ENCODE data around the gene PIGR. TPM values are rescaled to one million over a fixed set of nuclear protein-coding genes. Genes with fewer than 3 reads are reported as not detected.
A peak's percentile ranks its signal among the peaks of the same experiment; 100 is the strongest.

The PIGR gene
- total and polyA plus RNA-seq, 2 of the 4 experiments (the other 2 are of a cell fraction) = not detected

- no peaks in the 10 kb centered on the region for H3K36me3 ChIP-seq (ENCODE audit: control insufficient read depth, insufficient read depth, low read length)
- H3K27ac ChIP-seq (ENCODE audit: insufficient read depth, low read length) = no peak overlapping the region
- TF ChIP-seq RAD21 (IDR thresholded peaks at IDR 0.05; ENCODE audit: low read length) (peak; percentile 41), MXI1 (IDR thresholded peaks at IDR 0.05; ENCODE audit: borderline replicate concordance, low read depth, low read length) (no peak), CTCF (conservative IDR thresholded peaks at IDR 0.05; ENCODE audit: low read depth, low read length) (peak; percentile 49), SMC3 (IDR thresholded peaks at IDR 0.05; ENCODE audit: low read depth, low read length) (peak; percentile 38; the same call in 1 of the 2 replicates)
- no peaks in the 10 kb centered on the region for H3K79me1 ChIP-seq (ENCODE audit: low read depth in 1 of 2, low read length in 2 of 2)
- H3K9me1 ChIP-seq (ENCODE audit: insufficient read depth, low read length) = no peaks in the 10 kb centered on the region
- no peak overlapping the region for H3K4ac ChIP-seq (ENCODE audit: low read depth, low read length)
- no peak overlapping the region for H4K8ac ChIP-seq (ENCODE audit: low read depth in 2 of 2, low read length in 2 of 2)
- no peak overlapping the region for H3K4me2 ChIP-seq (ENCODE audit: low read depth, low read length)
- H2BK15ac ChIP-seq (ENCODE audit: low read depth, low read length) = no peak overlapping the region
- no peak overlapping the region for H2AK5ac ChIP-seq (ENCODE audit: low read depth, low read length)
- no peak overlapping the region for H4K5ac ChIP-seq (ENCODE audit: low read depth, low read length)
- H3K14ac ChIP-seq (replicated peaks; ENCODE audit: low read depth, low read length) = no peak overlapping the region
- no peaks in the 10 kb centered on the region for H3K4me1 ChIP-seq (ENCODE audit: control insufficient read depth, insufficient read depth, low read length)
- CTCF ChIA-PET = interaction anchor here (0.6 to 1.1 kb wide), 7 partner anchors 12 to 434 kb away, joined by 3 to 4 read pairs (median 3); no protein-coding TSS in a partner anchor
- POLR2A ChIA-PET (ENCODE audit: unreplicated experiment) = no interaction called here
- H2BK20ac ChIP-seq (ENCODE audit: low read depth, low read length) = no peak overlapping the region
- H3K9me3 ChIP-seq (ENCODE audit: control insufficient read depth, insufficient read depth, low read length) = no peaks in the 10 kb centered on the region
- no peak overlapping the region for H3K23ac ChIP-seq (ENCODE audit: low read depth, low read length)
- no TSS peak for BruUV-seq (replicated peaks)
- WGBS, 2 experiments (ENCODE audit: extremely low coverage in 2 of 2, insufficient read length in 1 of 2) = no CpG with 5 or more reads among the region's 3 CpGs
- no peak overlapping the region for H3K56ac ChIP-seq (ENCODE audit: extremely low read depth, insufficient read depth, low read length)
- ATAC-seq (ENCODE audit: low read depth) (peak; percentile 73), DNase-seq (peak; percentile 41)
- no peak overlapping the region for H3K18ac ChIP-seq (ENCODE audit: low read depth, low read length)
- no peak overlapping the region for H3K4me3 ChIP-seq (ENCODE audit: insufficient read depth, low read depth, low read length)
- H2BK5ac ChIP-seq (ENCODE audit: low read depth, low read length, poor library complexity, severe bottlenecking) = no peak overlapping the region
- H2BK120ac ChIP-seq (ENCODE audit: low read depth, low read length) = no peak overlapping the region
- H4K91ac ChIP-seq (ENCODE audit: insufficient read depth, low read depth, low read length) = no peak overlapping the region
- no peak overlapping the region for H2AK9ac ChIP-seq (replicated peaks; ENCODE audit: low read depth, low read length, poor library complexity)
- no peak overlapping the region for H2AFZ ChIP-seq (replicated peaks; ENCODE audit: low read length, poor library complexity)
- intact Hi-C loops (cut with micrococcal nuclease) = loop anchor here (5.0 to 10.0 kb wide), 4 partner anchors 245 to 505 kb away; partner anchors contain the start of genes DYRK3 and IKBKE
- no peak overlapping the region for H3K9ac ChIP-seq (ENCODE audit: low read depth, low read length)
- H4K20me1 ChIP-seq (ENCODE audit: insufficient read depth, low read length) = no peaks in the 10 kb centered on the region
- dilution Hi-C loops (cut with HindIII; ENCODE audit: low sequenced_read_pairs, unreplicated experiment) = no loop called here
- peaks cover 33% of the 10 kb centered on the region for H3K27me3 ChIP-seq (ENCODE audit: control insufficient read depth, insufficient read depth, low read length)
- in situ Hi-C loops (cut with MboI; ENCODE audit: low sequenced_read_pairs) = no loop called here
Observed at GRCh38 chr1:206979379-206980043, 33.2 kb upstream of the PIGR start.

Data from IMR-90 (cell line).